ENCODE measurements around the gene NTRK2.

DNA sequence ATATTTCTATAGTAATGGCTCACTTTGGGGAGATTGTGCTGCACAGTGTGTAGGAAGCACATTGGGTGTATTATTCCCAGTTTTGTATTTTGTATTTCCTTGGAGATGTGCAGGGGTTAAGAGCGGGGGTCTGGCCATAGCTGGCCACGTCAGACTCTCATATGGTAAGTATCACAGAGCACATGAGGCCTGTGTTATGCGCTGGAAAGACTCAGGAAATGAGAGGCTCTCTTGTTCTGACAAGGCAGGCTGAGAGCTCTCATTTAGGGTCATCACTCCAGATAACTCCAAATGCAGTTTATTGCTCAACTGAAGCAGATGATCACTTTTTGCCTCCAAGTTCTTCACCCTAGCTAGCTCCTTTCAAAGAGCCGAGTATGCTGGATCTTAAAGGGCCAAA lies 205.7 kb downstream of the NTRK2 start:
- TF ChIP-seq ZNF350 (tag by site-specific recombination; IDR thresholded peaks at IDR 0.05) (no peak), ZNF692 (tag by site-specific recombination; IDR thresholded peaks at IDR 0.05) (no peak), ZBTB10 (tag by site-specific recombination; IDR thresholded peaks at IDR 0.05) (no peak), CTCF (tag by site-specific recombination; IDR thresholded peaks at IDR 0.05) (no peak), YY1 (tag by site-specific recombination; IDR thresholded peaks at IDR 0.05) (no peak), REST (tag by site-specific recombination; IDR thresholded peaks at IDR 0.05) (no peak), KLF7 (tag by site-specific recombination; IDR thresholded peaks at IDR 0.05; ENCODE audit: borderline replicate concordance) (no peak), ZNF521 (tag by site-specific recombination; IDR thresholded peaks at IDR 0.05) (no peak), HOXA7 (CRISPR knock-in tag; IDR thresholded peaks at IDR 0.05; ENCODE audit: borderline replicate concordance) (no peak)

Measured in HEK293 (cell line).